ENCODE data around the gene UGT2A1.

- no peak for TF ChIP-seq EZH2phosphoT487 (IDR thresholded peaks at IDR 0.05; ENCODE audit: low read depth)
- TF ChIP-seq CTCF (IDR thresholded peaks at IDR 0.05; ENCODE audit: low read depth, low read length), result no peak
Measured at GRCh38 chr4:69563424-69563823, 89.6 kb downstream of the UGT2A1 start.

All from OCI-LY3 (cell line).